Fibroblast of villous mesenchyme (primary cell): Measurements from ENCODE around the gene ACTR10. TPM values are rescaled to one million over a fixed set of nuclear protein-coding genes. Genes with fewer than 3 reads are reported as not detected.

Experiments used
- DNase-seq: peaks from one replicate; pipeline ENCODE4 v3.0.0-alpha.2; 2010; ENCODE audit warnings: low read depth
- H3K4me3 ChIP-seq: 2 replicates; pipeline ENCODE4 v1.5.1; 2011; ENCODE audit warnings: low read depth, mild to moderate bottlenecking, low read length
- CTCF ChIP-seq: IDR thresholded peaks from 2 replicates; pipeline ENCODE4 v1.5.1; 2012; ENCODE audit warnings: low read depth, mild to moderate bottlenecking, low read length; ENCODE audit not compliant: insufficient read depth
- total RNA-seq: library from RNA; depleted of rRNA; stranded (reverse); fragments of >200 nt; gene quantifications from 2 replicates; pipeline ENCODE4 v1.2.3, GENCODE V29; 2012

The ACTR10 gene
- total RNA-seq, 1 donor = 57.0 TPM

DNA sequence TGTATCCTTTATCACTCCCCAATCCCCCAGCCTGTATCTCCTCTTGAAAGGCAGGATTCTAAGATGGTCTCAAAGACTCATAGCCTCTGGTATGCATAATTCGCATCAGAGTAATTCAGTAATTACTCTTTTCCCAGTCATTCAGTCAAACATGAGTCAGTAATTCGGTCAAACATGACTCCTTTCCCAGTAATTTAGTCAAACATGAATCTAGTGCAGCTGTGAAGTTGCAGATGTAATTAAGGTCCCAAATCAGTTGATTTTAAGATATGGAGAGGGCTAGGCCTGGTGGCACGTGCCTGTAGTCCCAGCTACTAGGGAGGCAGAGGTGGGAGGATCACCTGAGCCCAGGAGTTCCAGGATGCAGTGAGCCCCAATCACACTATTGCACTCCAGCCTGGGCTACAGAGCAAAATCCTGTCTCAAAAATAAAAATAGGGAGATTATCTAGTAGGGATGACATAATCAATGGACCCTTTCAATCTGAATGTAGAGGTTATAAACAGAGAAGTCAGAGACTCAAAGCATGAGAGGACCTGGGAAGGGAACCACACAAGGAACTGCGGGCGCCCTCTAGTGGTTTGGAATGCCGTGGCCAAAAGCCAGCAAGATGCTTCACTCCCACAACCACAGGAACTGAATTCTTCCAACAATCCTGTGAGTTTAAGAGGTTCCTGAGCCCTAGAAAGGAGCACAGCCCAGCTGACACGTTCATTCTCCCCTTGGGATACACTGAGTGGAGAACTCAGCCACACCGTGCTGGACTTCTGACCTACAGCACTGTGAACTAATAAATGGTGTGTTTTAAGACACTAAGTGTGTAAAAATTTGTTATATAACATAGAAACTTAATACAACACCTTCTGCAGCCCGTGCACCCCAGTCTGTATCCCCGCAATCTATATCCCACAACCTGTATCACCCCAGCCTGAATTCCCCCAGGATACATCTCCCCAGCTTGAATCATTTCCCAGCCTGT lies 33.7 kb upstream of the ACTR10 start:
- no peak overlapping the region for H3K4me3 ChIP-seq
- peak; percentile 92 for TF ChIP-seq CTCF
- peak; percentile 75 for DNase-seq

GRCh38 chr14:58167057-58167456 lies 32.9 kb upstream of the ACTR10 start:
- no peak for TF ChIP-seq CTCF
- no peak overlapping the region for H3K4me3 ChIP-seq
- DNase-seq = no peak

GRCh38 chr14:58167891-58168290 lies 32.1 kb upstream of the ACTR10 start:
- TF ChIP-seq CTCF = no peak
- H3K4me3 ChIP-seq = no peak overlapping the region
- no peak for DNase-seq

GRCh38 chr14:58171090-58171489 lies 28.9 kb upstream of the ACTR10 start:
- peak; percentile 85 for DNase-seq
- TF ChIP-seq CTCF = no peak
- H3K4me3 ChIP-seq = peak overlapping the region; percentile 7

- H3K4me3 ChIP-seq = no peak overlapping the region
- no peak for TF ChIP-seq CTCF
- DNase-seq = no peak
Measured at GRCh38 chr14:58177125-58177524, 22.8 kb upstream of the ACTR10 start.

DNA sequence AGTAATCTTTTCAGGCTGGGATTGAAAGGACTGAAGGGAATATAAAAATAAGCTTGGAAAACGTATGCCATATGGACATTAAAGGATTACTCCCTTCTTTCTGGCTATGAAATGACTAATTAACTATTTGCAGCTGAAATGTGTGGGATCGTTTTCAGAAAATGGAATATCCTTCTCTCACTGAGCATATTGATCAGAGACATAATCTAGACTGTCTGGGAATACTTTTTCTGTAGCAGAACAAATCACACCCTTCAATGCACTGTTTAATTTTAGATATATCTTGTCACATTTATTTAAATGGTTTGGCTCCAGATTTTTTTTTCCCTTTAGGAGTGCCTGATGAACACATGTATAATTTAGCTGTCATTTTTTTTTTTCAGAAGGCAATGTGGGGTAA lies 10.8 kb upstream of the ACTR10 start:
- no peak for TF ChIP-seq CTCF
- H3K4me3 ChIP-seq = no peak overlapping the region
- DNase-seq = no peak
